GM23248 (cell line): Measurements from ENCODE around the gene SLC4A4.

Experiments used
- EZH2 ChIP-seq: fragments of 200-600 bp; sonication (generic); IDR thresholded peaks from 2 replicates; pipeline ENCODE4 v1.6.1; 2018; ENCODE audit warnings: antibody characterized with exemption, mild to moderate bottlenecking; ENCODE audit not compliant: insufficient read depth, poor library complexity, severe bottlenecking
- EZH2phosphoT487 ChIP-seq: fragments of 200-600 bp; sonication (generic); IDR thresholded peaks from 2 replicates; pipeline ENCODE4 v1.6.1; 2018; ENCODE audit warnings: antibody characterized with exemption, moderate library complexity, mild to moderate bottlenecking, low read depth; ENCODE audit not compliant: insufficient read depth

- no peak for TF ChIP-seq EZH2
- TF ChIP-seq EZH2phosphoT487, result no peak
Observed at GRCh38 chr4:71466775-71467174, 128.0 kb downstream of the SLC4A4 start.
